Activated effector memory CD4-positive, alpha-beta T cell treated with anti-CD3 and anti-CD28 coated beads, Interleukin-2, amount 50 U/mL, for 16 hours (primary cell): Measurements from ENCODE around the gene LRFN5.
"Not testable (repeated sequence)": the region's sequence is repeated elsewhere in the genome, so short reads cannot be mapped to it uniquely, and the experiment has no call there.

Experiments
- DNase-seq: peaks from one replicate; pipeline ENCODE4 v3.0.0-alpha.2; 2020

LRFN5 gene

DNA sequence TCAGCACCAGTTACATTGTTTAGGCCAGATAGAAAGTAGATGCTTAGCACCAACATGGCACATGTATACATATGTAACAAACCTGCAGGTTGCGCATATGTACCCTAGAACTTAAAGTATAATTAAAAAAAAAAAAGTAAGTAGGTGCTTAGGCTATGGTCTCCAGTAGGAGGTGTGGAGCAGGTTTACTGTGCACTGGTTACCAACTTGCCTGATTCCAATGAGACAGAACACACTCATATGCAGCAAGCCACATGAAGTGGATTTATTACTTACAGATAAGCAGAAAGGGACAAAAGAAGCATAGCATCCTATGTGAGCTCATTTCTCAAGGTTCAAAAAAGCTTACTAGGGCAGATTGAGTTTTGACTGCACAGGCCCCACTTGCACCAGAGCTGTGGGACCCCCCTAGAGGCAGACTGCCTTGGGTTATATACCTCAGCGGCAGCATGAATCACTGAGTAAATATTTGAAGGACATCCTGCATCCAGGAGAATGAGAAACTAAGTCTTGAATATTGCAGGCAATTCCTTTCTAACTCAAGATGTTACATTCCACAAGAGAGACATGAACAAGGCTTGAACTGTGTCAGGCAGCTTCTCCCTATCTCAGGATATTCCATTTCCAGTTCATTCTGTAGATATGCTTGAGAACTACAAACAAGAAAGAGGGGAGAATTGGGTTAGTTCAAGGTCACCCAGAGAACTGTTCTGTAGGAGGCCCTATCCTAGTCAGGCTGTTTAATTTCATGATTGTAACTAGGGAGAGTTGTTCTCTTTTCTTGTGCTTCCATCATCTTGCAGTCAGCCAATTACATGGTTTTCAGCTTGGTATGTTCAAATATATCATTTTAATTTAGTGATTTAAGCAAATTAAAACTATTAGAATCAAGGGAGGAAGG, 30.1 kb downstream of the LRFN5 start:
- DNase-seq = no peak

DNA sequence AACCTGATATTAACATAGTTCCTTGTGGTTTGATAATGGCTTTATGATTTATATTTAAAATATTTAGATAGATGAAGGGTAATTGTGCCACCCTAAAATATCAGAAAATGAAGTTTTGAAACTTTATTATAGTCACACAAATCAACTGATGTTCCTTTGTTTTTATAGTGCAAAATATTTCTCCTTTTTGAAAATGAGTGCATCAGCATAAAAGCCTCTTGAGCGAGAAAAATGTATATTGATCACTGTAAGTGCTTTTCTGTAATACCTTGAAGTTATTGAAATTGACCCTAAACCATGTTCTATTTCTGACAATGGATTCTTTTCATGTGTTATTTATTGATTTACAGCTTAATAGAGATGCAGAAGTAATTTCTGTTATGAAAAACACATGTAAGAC, 35.0 kb downstream of the LRFN5 start:
- no peak for DNase-seq

DNA sequence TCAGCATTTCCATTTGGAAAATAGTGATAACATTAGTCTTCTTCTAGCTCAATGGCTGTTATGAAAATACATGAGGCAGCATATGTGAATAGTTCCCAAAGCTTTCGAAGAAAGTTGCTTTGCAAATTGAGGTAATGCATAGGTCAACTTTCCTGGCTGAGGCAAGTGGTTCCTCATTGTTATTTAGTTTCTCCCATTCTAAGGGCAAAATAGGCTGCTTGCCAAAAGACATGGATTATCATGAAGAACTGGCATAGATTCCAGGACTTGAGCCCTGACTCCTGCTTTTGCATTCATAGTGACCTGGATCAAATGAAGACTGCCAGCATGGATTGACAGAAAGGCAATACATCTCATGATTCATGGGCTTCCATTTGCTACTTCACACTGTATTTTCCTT, 35.7 kb downstream of the LRFN5 start:
- no peak for DNase-seq

DNA sequence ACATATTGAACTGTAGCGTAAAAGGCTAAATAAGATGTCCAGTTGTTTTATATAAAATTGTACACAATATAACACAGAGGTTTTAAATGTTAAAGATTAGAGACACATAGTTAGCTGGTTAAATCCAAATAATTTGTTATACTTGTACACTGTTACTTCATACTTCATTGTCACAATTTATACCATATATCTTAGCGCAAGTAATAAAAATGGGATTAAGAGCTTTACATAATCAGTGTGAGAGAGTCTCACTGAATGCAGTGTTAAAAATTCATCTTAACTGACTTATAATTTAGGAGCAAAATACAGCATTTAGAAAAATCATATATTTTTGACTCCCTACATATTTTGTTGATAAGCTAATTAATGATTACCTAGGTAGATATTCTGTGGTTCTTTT, 36.1 kb downstream of the LRFN5 start:
- DNase-seq = no peak

DNA sequence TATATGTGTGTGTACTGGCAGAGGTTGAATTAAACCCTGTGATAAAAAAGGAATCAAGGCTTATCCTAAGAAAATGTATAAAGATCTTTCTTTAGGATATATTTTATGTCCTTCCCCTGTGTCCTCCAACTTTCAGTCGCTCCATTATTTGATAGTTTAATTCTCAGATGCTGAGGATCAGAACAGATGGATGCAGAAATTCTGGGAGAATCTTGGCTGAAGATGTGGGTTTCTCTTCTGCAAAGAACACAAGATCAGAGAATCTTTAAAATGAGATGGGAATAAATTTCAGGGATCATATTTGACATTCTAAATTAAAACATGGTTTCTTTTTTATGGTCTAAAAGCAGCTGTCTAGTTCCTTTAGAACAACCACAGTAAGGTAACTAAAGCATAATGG, 37.9 kb downstream of the LRFN5 start:
- DNase-seq = no peak

DNA sequence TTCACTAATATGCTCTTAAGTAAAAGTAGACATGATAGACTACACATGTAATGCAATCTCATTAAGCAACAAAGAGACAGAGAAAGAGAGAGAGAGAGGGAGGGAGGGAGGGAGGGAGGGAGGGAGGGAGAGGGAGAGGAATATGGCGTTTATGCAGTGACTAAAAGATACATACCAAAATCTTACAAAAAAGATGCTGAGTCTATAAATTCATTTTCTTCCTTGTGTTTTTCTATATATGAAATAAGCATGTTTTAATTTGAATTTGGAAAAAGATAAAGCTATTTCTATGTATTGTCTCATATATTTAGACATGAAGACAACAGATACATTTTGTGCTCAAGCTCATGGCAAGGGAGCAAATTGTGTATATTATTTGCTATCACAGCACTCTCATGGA, 44.1 kb downstream of the LRFN5 start:
- no peak for DNase-seq

DNA sequence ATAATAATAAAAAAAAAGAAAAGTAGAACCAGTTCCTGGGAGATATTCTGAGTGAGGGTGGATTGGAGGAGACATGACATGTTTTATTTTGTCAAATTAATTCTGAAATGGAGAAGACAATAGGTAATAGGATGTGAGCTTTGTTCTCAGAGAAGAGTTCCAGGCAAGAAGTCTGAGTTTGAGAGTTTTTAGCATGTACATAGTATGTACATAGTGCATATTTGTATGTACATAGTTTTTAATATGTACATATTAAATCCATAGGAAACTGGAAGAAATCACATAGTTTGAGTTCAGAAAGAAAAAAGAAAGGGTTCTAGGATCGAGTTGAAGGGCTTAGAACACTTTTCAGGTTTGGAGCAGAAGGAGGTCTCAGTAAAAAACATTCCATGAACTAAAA, 47.5 kb downstream of the LRFN5 start:
- no peak for DNase-seq

DNA sequence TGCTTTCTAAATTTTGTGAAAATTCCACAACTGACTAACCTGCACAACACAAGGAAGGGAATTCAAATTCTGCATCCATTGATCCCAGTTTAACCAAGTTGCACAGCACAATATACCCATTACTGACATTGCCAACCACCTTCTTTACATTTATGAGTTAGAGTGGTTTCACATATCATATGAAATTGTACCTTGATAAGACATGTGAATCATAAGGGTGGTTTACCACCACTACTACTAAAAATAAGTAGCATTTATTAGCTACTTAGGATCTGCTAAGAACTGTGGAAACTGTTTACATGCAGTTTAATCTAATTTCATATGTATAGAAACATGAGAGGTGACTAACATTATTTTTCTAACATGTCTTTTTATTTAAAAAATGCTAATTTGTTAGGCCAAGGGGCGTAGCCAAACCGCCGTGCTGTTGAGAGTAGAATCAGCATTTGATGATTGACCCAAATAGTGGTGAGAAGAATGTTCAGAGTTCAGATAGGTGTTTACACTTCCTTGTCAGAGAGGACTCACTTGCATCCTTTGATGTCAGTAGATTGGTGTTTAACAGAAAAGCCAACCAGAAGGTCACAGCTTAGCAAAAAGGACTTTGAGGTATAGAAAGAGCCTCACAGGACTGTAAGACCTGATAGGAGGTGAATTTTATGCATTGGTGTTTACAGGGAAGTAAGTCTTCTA, 56.2 kb downstream of the LRFN5 start:
- DNase-seq = no peak

DNA sequence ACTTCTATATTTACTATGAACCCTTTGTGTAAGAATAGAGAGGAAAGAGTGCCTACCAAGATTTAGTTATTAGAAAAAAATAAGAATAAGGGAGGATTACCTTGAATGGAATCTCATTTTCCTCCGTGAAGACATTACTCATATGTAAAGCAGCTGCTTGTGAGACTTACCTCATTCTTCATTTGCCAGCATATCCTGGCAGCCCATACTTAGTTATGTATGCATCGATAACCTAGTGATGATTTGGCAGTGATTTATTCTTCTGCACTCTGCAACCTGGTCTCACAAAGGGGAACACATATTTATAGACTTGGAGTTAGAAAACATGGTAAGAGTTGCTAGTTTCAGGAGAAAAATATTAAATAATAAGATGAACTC, 56.8 kb downstream of the LRFN5 start:
- DNase-seq = no peak

DNA sequence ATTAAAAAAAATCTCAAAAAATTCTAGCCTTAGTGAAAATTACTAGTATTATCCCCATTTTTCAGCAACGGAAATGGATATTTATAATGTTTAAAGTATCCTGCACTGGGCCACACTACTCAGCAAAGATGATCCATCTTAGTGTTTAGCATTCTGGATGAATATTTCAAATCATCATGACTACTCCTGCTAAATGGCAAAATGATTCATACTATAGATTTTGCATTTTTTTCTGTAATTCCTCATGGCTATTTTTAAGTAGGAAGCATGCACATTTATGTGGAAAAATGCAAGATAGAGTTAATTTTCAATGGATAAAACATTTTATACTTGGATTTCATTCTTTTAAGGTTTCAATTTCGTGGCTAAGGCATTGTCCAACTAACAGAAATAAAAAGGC, 59.6 kb downstream of the LRFN5 start:
- no peak for DNase-seq

DNA sequence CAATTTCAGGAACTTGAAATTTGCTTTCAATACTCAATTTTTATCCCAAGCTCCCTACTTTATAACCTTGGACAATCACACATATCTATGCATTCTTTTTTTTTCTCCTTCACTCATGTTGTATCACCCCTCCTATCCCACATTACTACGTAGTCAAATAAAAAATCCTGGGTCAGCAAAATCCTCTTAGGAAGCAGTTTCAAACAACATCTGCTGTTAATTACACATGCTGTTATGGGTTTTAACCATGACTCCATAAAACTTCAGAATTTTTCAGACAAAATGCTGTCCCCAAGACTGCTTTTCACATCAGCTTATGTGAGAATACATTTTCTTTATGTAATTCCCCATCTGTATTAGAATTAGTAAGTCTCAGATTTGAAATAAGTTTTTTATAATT, 61.7 kb downstream of the LRFN5 start:
- DNase-seq = no peak

DNA sequence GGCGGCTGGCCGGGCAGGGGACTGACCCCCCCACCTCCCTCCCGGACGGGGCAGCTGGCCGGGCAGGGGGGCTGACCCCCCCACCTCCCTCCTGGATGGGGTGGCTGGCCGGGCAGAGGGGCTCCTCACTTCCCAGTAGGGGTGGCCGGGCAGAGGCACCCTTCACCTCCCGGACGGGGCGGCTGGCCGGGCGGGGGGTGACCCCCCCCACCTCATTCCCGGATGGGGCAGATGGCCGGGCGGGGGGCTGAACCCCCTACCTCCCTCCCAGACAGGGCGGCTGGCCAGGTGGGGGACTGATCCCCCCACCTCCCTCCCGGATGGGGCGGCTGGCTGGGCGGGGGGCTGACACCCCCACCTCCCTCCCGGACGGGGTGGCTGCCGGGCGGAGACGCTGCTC, 66.9 kb downstream of the LRFN5 start:
- not testable (repeated sequence) for DNase-seq

DNA sequence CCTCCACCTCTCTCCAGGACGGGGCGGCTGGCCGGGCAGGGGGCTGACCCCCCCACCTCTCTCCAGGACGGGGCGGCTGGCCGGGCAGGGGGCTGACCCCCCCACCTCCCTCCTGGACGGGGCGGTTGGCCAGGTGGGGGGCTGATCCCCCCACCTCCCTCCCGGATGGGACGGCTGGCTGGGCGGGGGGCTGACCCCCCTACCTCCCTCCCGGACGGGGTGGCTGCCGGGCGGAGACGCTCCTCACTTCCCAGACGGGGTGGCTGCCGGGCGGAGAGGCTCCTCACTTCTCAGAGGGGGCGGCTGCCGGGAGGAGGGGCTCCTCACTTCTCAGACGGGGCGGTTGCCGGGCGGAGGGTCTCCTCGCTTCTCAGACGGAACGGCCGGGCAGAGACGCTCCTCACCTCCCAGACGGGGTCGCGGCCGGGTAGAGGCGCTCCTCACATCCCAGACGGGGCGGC, 67.9 kb downstream of the LRFN5 start:
- DNase-seq = not testable (repeated sequence)

DNA sequence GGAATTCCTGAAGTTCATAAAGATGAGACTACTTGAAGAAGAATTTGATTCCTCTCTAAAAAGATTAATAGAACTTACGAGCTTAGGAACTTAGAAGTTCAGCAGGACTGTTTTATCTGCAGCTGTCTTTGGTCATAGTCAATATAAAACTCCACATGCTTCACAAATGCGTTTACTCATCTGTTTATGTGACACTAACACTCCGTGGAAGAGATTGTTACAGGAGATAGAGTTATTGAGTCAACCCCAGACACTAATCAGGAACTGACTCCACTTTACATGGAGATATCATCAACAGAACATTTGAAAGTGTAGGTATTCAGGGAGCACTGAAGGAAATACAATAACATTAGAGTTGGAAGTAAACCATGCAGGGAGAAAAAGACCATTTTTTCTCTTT, 92.8 kb downstream of the LRFN5 start:
- DNase-seq = no peak

DNA sequence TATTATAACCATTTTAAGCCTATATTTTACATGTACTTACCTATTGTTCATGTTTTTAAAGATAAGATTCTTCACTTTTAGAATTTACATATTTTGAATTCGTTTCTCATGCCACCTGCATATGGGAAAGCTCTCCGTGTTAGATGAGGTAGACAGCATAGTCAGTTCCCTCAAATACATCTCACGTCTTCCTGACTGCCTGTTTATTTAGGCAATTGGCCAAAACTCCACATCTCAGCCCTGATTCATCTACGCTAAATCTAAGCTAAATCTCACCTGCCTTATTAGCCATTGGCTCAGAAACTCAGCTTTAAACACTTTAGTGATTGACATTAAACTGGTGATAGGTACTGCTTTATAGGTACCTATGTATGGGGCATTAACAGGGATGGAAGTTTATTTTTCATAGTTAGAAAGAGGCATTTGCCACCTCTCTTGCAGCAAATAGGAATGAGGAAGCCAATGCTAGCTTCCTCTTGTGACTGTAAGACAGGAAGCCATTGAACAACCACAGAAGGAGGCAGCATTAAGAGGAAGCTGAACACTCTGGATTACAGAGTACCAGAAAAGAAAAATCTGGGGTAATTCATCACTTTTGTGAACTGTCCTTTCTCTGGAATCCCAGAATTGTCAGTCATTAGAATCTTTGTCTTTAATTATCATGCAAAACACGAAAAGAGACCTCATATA, 111.9 kb downstream of the LRFN5 start:
- DNase-seq = no peak

DNA sequence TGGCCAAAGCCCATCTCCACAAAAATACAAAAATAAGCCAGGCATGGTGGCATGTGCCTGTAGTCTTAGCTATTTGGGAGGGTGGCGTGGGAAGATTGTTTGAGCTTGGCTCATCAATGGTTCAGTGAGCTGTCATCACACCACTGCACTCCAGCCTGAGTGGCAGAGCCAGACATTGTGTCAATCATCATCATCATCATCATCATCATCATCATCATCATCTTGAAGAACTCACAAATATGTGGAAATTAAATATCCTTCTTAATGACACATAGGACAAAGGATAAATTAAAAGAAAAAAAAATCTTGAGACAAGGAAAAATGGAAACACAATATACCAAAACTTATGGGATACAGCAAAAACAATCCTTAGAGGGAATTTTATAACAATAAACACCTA, 132.5 kb downstream of the LRFN5 start:
- no peak for DNase-seq

DNA sequence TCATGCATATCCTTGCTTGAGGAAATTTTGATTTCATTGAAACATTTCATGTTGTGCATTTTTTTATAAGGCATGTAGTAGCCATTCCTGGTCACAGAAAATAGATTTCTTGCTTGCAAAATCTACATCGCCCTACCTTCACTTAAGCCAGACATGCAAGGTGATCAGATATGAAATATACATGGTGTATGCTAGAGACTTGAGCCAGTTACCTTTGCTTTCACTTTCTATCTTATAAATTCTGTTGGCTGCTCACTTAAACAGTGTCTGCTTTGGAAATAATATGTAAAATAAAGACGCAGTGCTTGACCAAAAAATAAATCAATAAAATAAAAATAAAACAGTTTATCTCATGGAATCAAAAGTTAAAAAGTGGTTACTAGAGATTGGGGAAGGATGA, 136.5 kb downstream of the LRFN5 start:
- no peak for DNase-seq

DNA sequence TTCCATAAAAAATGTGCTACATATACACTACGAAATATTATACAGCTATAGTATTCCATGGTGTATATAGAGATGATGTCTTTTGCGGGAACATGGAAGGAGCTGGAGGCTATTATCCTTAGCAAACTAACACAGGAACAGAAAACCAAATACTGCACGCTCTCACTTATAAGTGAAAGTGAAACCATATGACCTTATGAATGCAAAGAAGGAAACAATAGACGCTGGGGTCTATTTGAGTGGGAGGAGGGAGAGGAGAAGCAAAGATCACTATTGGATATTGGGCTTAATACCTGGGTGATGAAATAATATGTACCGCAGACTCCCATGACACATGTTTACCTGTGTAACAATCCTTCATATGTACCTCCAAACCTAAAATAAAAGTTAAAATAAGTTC, 142.8 kb downstream of the LRFN5 start:
- DNase-seq = no peak

DNA sequence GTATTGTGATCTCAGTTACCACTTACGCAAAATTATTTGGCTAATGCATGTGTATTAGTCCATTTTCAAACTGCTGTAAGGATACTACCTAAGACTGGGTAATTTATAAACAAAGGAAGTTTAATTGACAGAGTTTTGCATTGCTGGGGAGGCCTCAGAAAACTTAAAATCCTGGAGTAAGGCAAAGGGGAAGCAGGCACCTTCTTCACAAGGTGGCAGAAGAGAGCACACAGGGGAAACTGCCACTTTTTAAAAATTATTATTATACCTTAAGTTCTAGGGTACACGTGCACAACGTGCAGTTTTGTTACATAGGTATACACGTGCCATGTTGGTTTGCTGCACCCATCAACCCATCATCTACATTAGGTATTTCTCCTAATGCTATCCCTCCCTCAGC, 143.9 kb downstream of the LRFN5 start:
- not testable (repeated sequence) for DNase-seq

DNA sequence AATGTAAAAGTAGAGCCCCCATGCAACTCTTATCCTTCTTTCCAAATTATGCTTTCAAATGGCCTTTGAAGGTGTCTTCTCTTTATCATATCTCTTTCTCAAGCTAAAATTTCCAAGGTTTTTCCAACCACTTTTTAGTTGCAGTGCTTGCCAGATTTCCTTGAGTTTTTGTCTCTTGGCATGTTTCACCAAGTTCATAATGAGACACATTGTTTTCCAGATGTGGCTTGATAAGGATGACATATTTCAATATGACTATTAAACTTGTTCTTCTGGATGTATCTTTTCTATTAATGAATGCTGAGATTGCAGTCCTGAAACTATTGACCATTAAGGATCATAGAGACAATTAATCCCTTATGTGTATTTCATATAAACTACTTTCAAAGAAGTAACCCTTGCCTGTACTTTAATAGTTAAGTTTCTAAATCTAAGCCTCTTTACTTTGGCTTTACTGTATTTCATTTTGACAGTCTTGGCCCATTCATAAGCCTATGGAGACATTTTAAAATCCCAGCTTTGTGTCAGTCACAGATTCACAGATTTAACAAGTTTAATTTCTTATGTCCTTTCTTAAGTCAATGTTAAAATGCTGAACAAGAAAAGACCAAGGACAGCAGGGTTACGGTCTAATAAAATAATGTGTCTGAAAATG, 151.5 kb downstream of the LRFN5 start:
- DNase-seq = no peak

DNA sequence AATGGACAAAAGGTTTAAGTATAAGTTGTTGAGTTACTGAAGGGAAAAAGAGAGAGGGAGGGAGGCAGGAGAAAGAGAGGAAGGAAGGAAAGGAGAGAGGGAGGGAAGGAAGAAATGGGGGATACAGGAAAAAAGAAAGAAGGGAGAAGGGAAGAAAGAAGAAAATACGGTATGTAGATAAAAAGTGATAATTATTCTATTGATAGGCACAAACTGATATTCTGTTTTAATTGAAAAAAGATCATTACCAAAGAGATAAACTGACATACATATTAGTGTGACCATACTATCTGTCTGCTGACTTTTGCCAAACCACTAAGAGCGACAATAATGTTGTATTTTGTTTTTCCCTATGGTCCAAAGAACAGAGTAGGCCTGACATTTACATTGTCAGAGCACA, 154.5 kb downstream of the LRFN5 start:
- no peak for DNase-seq

DNA sequence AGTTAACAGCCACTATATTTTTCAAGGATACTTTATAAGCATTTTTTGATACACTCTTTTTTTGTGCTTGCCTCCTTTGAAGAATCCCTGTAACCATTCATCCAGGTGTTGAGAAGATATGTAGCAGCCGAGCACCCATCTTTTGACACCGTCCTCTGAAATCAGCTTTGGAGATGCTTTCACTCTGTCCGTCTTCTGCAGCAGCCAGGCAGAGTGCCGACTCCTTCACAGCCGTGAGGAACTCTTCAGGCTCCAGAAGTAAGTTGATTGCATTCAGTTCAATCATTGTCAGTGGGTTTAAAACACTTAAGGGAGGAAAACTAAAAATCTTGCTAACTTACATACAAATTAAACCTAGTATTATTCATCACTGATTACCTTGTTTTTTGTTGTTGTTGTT, 160.1 kb downstream of the LRFN5 start:
- DNase-seq = no peak

DNA sequence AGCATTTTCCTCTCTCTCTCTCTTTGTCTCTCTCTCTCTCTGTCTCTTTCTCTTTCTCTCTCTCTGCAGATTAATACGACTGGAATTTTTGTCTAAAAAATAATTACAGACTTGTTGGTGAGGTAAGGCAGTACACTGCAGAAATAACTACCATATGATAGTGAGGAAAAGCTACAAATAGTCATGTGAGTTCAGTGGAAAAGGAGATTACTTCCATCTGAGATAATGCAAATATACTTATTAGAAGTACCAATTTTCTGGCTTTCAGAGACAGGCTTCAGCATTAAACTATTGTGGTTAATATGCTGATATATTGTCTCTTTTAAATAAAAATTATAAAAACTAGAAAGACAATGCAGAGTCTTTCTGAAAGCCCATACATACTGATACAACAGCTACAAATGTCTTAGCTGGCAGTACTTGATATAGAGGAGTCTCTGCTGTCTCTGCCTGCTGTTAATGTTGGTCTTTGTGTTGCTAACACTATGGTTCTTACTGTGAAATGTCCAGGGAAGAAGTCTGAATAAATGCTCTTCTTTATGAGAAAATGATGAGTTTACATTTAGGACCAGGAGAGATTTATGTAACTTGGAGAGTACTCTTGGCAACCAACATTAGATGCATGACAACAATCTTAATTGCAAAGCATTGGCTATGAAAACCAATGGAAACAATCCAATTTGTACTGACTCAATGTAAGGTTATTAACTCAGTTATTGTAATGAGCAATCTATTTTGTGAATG, 167.0 kb downstream of the LRFN5 start:
- no peak for DNase-seq
